SK-N-MC (cell line): ENCODE results near the gene SLC37A3.

Experiments used
- DNase-seq: peaks from one replicate; pipeline ENCODE4 v3.0.0-alpha.2; 2011; ENCODE audit warnings: low read depth, low spot score
- H3K27ac ChIP-seq: fragments of 200-600 bp; sonication (generic); 2 replicates; pipeline ENCODE4 v1.5.1; 2016; ENCODE audit warnings: mixed run types
- H3K36me3 ChIP-seq: fragments of 200-600 bp; sonication (generic); 2 replicates; pipeline ENCODE4 v1.6.1; 2017; ENCODE audit warnings: antibody characterized with exemption, low read length, mixed read lengths; ENCODE audit not compliant: insufficient read depth
- H3K4me3 ChIP-seq: fragments of 200-600 bp; sonication (generic); 2 replicates; pipeline ENCODE4 v1.5.1; 2016
- H3K9ac ChIP-seq: fragments of 200-600 bp; sonication (generic); 2 replicates; pipeline ENCODE4 v1.8.0; 2017; ENCODE audit warnings: mixed run types, mixed read lengths; ENCODE audit not compliant: insufficient read length
- H3K9me3 ChIP-seq: fragments of 200-600 bp; sonication (generic); 2 replicates; pipeline ENCODE4 v1.6.1; 2017; ENCODE audit warnings: low read depth, mild to moderate bottlenecking, antibody characterized with exemption, low read length, moderate library complexity, mixed read lengths
- EZH2 ChIP-seq: fragments of 200-600 bp; sonication (generic); IDR thresholded peaks from one replicate; pipeline ENCODE4 v1.6.1; 2017; ENCODE audit warnings: antibody characterized with exemption
- FOXP2 ChIP-seq: optimal IDR thresholded peaks from 2 replicates; pipeline ENCODE3; 2011; ENCODE audit warnings: mild to moderate bottlenecking, moderate library complexity; ENCODE audit not compliant: insufficient read depth; ENCODE audit errors: extremely low read length, control extremely low read depth
- POLR2AphosphoS5 ChIP-seq: IDR thresholded peaks from 2 replicates; pipeline ENCODE4 v1.6.1; 2012; ENCODE audit warnings: mild to moderate bottlenecking, low read depth, low read length, borderline replicate concordance

SLC37A3 gene

GRCh38 chr7:140360697-140361229 lies 37.6 kb downstream of the SLC37A3 start:
- Histone ChIP-seq H3K4me3 (no peak overlapping the region), H3K9me3 (no peaks in the 10 kb centered on the region), H3K27ac (no peak overlapping the region), H3K36me3 (no peaks in the 10 kb centered on the region), H3K9ac (no peak overlapping the region)
- TF ChIP-seq POLR2AphosphoS5 (no peak), EZH2 (no peak), FOXP2 (no peak)
- DNase-seq, result no peak

- Histone ChIP-seq H3K9me3 (no peaks in the 10 kb centered on the region), H3K36me3 (no peaks in the 10 kb centered on the region; the same call in 1 of the 2 replicates), H3K27ac (no peak overlapping the region), H3K4me3 (no peak overlapping the region), H3K9ac (no peak overlapping the region)
- no peak for TF ChIP-seq FOXP2
- no peak for DNase-seq
Measured at GRCh38 chr7:140358412-140359051, 39.8 kb downstream of the SLC37A3 start.

GRCh38 chr7:140358024-140358411 lies 40.3 kb downstream of the SLC37A3 start:
- H3K36me3 ChIP-seq, result no peaks in the 10 kb centered on the region; the same call in 1 of the 2 replicates
- DNase-seq, result no peak
- H3K9ac ChIP-seq, result no peak overlapping the region
- H3K9me3 ChIP-seq, result no peaks in the 10 kb centered on the region
- no peak overlapping the region for H3K4me3 ChIP-seq
- TF ChIP-seq FOXP2 (no peak), POLR2AphosphoS5 (no peak)
- H3K27ac ChIP-seq, result no peak overlapping the region

- TF ChIP-seq POLR2AphosphoS5 (no peak), EZH2 (no peak), FOXP2 (no peak)
- no peak overlapping the region for H3K9ac ChIP-seq
- H3K27ac ChIP-seq, result no peak overlapping the region
- DNase-seq, result no peak
- H3K4me3 ChIP-seq, result no peak overlapping the region
- H3K9me3 ChIP-seq, result no peaks in the 10 kb centered on the region
- H3K36me3 ChIP-seq, result peaks cover 20% of the 10 kb centered on the region; the same call in 1 of the 2 replicates
Measured at GRCh38 chr7:140350056-140350455, 48.3 kb downstream of the SLC37A3 start.

GRCh38 chr7:140349144-140349771 lies 49.1 kb downstream of the SLC37A3 start:
- Histone ChIP-seq H3K9me3 (no peaks in the 10 kb centered on the region), H3K9ac (no peak overlapping the region), H3K27ac (no peak overlapping the region), H3K36me3 (peaks cover 20% of the 10 kb centered on the region; the same call in 1 of the 2 replicates), H3K4me3 (no peak overlapping the region)
- TF ChIP-seq FOXP2 (no peak), EZH2 (no peak), POLR2AphosphoS5 (no peak)
- DNase-seq, result no peak

- TF ChIP-seq FOXP2 (no peak), POLR2AphosphoS5 (no peak), EZH2 (no peak)
- peaks cover 20% of the 10 kb centered on the region; the same call in 1 of the 2 replicates for H3K36me3 ChIP-seq
- DNase-seq, result no peak
- no peak overlapping the region for H3K9ac ChIP-seq
- H3K27ac ChIP-seq, result no peak overlapping the region
- no peaks in the 10 kb centered on the region for H3K9me3 ChIP-seq
- no peak overlapping the region for H3K4me3 ChIP-seq
Measured at GRCh38 chr7:140348161-140348849, 50.0 kb downstream of the SLC37A3 start.

GRCh38 chr7:140347218-140347617 lies 51.1 kb downstream of the SLC37A3 start:
- H3K9ac ChIP-seq, result no peak overlapping the region
- no peak overlapping the region for H3K27ac ChIP-seq
- TF ChIP-seq EZH2 (no peak), FOXP2 (no peak), POLR2AphosphoS5 (no peak)
- no peak overlapping the region for H3K4me3 ChIP-seq
- H3K36me3 ChIP-seq, result peaks cover 12% of the 10 kb centered on the region; the same call in 1 of the 2 replicates
- no peak for DNase-seq
- H3K9me3 ChIP-seq, result no peaks in the 10 kb centered on the region

- no peak overlapping the region for H3K4me3 ChIP-seq
- H3K9me3 ChIP-seq, result no peaks in the 10 kb centered on the region
- H3K36me3 ChIP-seq, result peaks cover 16% of the 10 kb centered on the region; the same call in 1 of the 2 replicates
- no peak overlapping the region for H3K9ac ChIP-seq
- TF ChIP-seq EZH2, result no peak
- TF ChIP-seq FOXP2, result no peak
- no peak for TF ChIP-seq POLR2AphosphoS5
- no peak overlapping the region for H3K27ac ChIP-seq
- DNase-seq, result no peak
Measured at GRCh38 chr7:140345426-140345825, 52.9 kb downstream of the SLC37A3 start.
